Adrenal gland (tissue), 12 donors: ENCODE measurements around the gene BLM. TPM values are rescaled to one million over a fixed set of nuclear protein-coding genes. Genes with fewer than 3 reads are reported as not detected.
A peak's percentile ranks its signal among the peaks of the same experiment; 100 is the strongest.

Experiments used
- DNase-seq, 7 donors: peaks; one replicate each; pipeline ENCODE4 v3.0.0-alpha.2; 2019 to 2020
- H3K27ac ChIP-seq, 5 donors: fragments of 200-600 bp; sonication (generic) in 4 of 5; 1 replicate in 3 of 5; 2 replicates in 2 of 5; pipeline versions ENCODE4 v1.5.1 to v1.8.0; 2016 to 2020; ENCODE audit warnings: mild to moderate bottlenecking in 1 of 5
- H3K27me3 ChIP-seq: fragments of 200-600 bp; 2 replicates; pipeline ENCODE4 v1.8.0; 2021
- H3K36me3 ChIP-seq, 2 donors: fragments of 200-600 bp; replicated peaks in 1 of 2; 1 replicate in 1 of 2; 2 replicates in 1 of 2; pipeline versions ENCODE4 v1.5.1 to v1.8.0; 2018 to 2022
- H3K4me1 ChIP-seq, 2 donors: fragments of 200-600 bp; replicated peaks in 1 of 2; 1 replicate in 1 of 2; 2 replicates in 1 of 2; pipeline versions ENCODE4 v1.5.1 to v1.8.0; 2018 to 2021
- H3K4me3 ChIP-seq, 4 donors: fragments of 200-600 bp; sonication (generic) in 3 of 4; one replicate each; pipeline ENCODE4 v1.5.1; 2016 to 2018
- H3K9me3 ChIP-seq, 3 donors: fragments of 200-600 bp; sonication (generic) in 1 of 3; replicated peaks in 1 of 3; 1 replicate in 2 of 3; 2 replicates in 1 of 3; pipeline versions ENCODE4 v1.5.1 to v1.8.0; 2016 to 2021
- POLR2A ChIP-seq, 2 donors: fragments of 450-650 bp; IDR thresholded peaks; one replicate each; pipeline ENCODE4 v1.6.1; 2017; ENCODE audit warnings: antibody characterized with exemption in 2 of 2, mild to moderate bottlenecking in 2 of 2, moderate library complexity in 1 of 2
- WGBS, 4 donors: extraction: QIAGEN DNeasy Blood & Tissue Kit in 2 of 4; methylation state at CpG; one replicate each; pipeline versions ENCODE4 v1.1.5 to v1.1.7; 2013 to 2017; 5-methylcytosine and 5-hydroxymethylcytosine counted together
- intact Hi-C, 2 donors: fragments of 100-400 bp; cut with DNase I; formaldehyde crosslinking; loops; one replicate each; pipeline versions ENCODE4 v1.14.1 to v1.15.0; 2022 to 2023
- polyA plus RNA-seq, 3 donors: library from polyadenylated mRNA; stranded (reverse); fragments of 200-250 nt in 2 of 3; fragments of 350-450 nt in 1 of 3; fragmentation: Illumina TruSeq in 1 of 3; extraction: RNeasy Lipid Tissue Mini Kit (QIAGEN cat#74804) in 1 of 3; gene quantifications; one replicate each; pipeline ENCODE4 v1.2.3, GENCODE V29; 2013 to 2014
- total RNA-seq, 9 donors: library from RNA; depleted of rRNA in 4 of 9; stranded (reverse); fragments of >200 nt in 4 of 9; fragments of 120-200 nt in 1 of 9; fragmentation: NEBNext Ultra II Directional in 1 of 9; extraction: Animal tissue kit (Norgen Biotek cat#: 25700) in 1 of 9; gene quantifications; one replicate each; pipeline versions ENCODE4 v1.1.0 to v1.2.4, GENCODE V29; 2013 to 2023
- TF ChIP-seq, protein P1 (sequence below), 6 experiments: fragments of 450-650 bp in 4 of 6; fragments of 200-600 bp in 2 of 6; sonication (generic) in 1 of 6; IDR thresholded peaks; 1 replicate in 5 of 6; 2 replicates in 1 of 6; pipeline versions ENCODE4 v1.5.1 to v1.8.0; 2016 to 2021; ENCODE audit warnings: antibody characterized with exemption in 6 of 6, mild to moderate bottlenecking in 2 of 6, moderate library complexity in 1 of 6
- donor health status: healthy with polysubstance abuse.
- donor health status: Bipolar disorder and iron deficiency.
- donor health status: DM: yes; HTN: yes; CAD: no.
- donor health status: DM: no; HTN: no; CAD: no.
- donor health status: DM: no; HTN: no; CAD: no.
- donor health status: DM: yes; HTN: yes; CAD: no.

The BLM gene
- total and polyA plus RNA-seq, 12 donors, result 0.24 to 6.8 (median 1.3) TPM

DNA sequence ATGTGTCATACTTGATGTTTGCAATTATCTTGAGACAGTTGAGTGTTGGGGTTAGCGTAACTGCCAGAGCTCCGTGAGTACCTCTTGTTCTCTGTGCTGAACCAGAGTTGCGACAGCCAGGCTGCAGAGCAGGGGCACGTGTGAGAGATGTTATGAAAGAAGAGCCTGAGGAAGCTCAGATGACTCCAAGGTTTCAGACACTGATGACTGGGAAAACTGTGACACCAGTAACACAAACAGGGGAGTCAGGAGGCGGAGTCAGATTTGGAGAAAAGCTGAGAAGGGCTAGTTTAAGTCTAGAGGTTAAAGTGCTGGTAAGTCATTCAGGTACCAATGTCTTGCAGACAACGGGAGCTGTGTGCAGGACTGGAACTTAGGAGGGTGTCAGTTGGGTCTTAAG is 45.0 kb downstream of the BLM start:
- Histone ChIP-seq H3K4me1 (peaks cover 0 to 6% of the 10 kb centered on the region in 2 donors), H3K27ac (peak overlapping the region in 3 of 5 donors; percentile 35 to 76 (median 38)), H3K36me3 (no peaks in the 10 kb centered on the region), H3K9me3 (no peaks in the 10 kb centered on the region), H3K4me3 (no peak overlapping the region), H3K27me3 (no peaks in the 10 kb centered on the region)
- WGBS, 4 donors, result 50 to 60% (median 53%) methylated on average over 6 of the region's 6 CpGs
- peak; percentile 49 to 89 (median 78) for DNase-seq
- intact Hi-C loops, result no loop called here
- TF ChIP-seq POLR2A (IDR thresholded peaks at IDR 0.05), result no peak
- TF ChIP-seq, protein P1, sequence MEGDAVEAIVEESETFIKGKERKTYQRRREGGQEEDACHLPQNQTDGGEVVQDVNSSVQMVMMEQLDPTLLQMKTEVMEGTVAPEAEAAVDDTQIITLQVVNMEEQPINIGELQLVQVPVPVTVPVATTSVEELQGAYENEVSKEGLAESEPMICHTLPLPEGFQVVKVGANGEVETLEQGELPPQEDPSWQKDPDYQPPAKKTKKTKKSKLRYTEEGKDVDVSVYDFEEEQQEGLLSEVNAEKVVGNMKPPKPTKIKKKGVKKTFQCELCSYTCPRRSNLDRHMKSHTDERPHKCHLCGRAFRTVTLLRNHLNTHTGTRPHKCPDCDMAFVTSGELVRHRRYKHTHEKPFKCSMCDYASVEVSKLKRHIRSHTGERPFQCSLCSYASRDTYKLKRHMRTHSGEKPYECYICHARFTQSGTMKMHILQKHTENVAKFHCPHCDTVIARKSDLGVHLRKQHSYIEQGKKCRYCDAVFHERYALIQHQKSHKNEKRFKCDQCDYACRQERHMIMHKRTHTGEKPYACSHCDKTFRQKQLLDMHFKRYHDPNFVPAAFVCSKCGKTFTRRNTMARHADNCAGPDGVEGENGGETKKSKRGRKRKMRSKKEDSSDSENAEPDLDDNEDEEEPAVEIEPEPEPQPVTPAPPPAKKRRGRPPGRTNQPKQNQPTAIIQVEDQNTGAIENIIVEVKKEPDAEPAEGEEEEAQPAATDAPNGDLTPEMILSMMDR (IDR thresholded peaks at IDR 0.05), result no peak

DNA sequence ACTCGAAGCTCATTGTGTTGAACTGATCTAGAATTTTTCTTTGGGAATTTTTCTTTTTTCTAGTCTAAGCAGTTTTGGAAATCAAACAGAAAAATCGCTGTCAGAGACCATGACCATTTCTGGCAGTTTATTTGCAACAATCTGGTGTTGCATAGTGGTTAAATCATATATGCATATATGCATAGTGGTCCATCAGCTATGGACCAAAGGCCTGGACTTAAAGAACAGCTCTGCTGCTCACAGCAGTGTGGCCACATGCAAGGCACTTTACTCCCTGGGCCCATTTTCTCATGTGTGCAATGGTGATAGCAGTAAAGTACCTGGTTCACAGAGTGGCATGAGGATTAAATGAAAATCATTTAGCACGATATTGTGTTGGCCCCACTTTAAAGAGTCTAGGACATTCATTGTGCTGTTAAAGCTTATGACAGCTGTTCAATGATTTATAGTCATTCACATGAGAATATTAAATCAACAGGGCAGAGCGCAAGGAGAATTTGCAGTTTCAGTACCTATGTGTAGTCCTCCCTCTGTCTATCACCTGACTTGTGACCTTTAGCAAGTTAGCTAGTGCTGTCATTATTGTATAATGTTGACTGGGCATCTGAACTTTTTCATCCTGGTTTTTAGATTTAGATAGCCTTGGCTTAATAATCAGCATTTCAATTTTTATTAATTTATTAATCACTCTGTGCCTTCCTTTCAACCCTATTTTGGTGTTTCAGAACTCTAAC is 46.4 kb downstream of the BLM start:
- Histone ChIP-seq H3K27me3 (no peaks in the 10 kb centered on the region), H3K4me3 (no peak overlapping the region), H3K27ac (peak overlapping the region in 1 of 5 donors; percentile 1), H3K36me3 (no peaks in the 10 kb centered on the region), H3K9me3 (no peaks in the 10 kb centered on the region), H3K4me1 (peaks cover 0 to 6% of the 10 kb centered on the region in 2 donors)
- TF ChIP-seq, protein P1 (IDR thresholded peaks at IDR 0.05), result no peak
- WGBS, 4 donors, result 82 to 88% (median 86%) methylated on average over 4 of the region's 4 CpGs
- no peak for DNase-seq
- intact Hi-C loops, result no loop called here

DNA sequence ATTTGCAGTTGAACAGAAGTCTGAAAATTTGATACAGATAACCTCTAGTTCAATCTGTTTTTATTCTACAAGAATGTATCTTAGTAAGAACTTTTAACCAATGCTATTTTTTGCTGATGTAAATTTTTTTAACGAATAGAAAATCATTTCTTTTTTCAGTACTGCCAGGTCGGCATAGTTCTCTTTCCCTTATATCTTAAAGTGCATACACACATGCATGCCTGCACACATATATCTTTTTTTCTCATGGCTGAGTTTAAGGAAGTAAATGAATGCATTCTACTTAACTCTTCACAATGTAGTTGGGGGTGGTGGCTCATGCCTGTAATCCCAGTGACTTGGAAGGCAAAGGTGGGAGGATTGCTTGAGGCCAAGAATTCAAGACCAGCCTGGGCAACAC is 48.4 kb downstream of the BLM start:
- WGBS, 4 donors, result 73 to 90% (median 85%) methylated on average over 2 of the region's 2 CpGs
- Histone ChIP-seq H3K4me1 (peaks cover 0 to 6% of the 10 kb centered on the region in 2 donors), H3K9me3 (no peaks in the 10 kb centered on the region), H3K27ac (no peak overlapping the region), H3K36me3 (no peaks in the 10 kb centered on the region), H3K27me3 (no peaks in the 10 kb centered on the region), H3K4me3 (no peak overlapping the region)
- TF ChIP-seq POLR2A (IDR thresholded peaks at IDR 0.05), result no peak
- TF ChIP-seq, protein P1 (IDR thresholded peaks at IDR 0.05), result no peak
- DNase-seq, result no peak
- intact Hi-C loops, result no loop called here

DNA sequence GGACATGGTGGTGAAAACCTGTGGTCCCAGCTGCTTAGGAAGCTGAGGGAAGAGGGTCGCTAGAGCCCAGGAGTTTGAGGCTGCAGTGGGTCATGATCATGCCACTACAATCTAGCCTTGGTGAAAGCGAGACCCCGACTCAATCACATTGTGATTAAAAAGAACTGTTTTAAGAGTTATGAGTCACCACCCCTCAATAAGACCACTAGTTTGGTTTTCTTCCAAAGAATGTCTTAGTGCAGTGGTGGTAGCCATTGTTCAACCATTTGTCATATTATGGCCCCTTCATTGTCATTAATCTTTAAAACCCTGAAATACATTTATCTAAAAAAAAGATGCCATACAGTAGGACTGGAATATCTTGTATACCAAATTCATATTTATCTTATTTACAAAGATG is 48.8 kb downstream of the BLM start:
- no peaks in the 10 kb centered on the region for H3K36me3 ChIP-seq
- H3K9me3 ChIP-seq, result no peaks in the 10 kb centered on the region
- H3K27ac ChIP-seq, result no peak overlapping the region
- H3K4me3 ChIP-seq, result no peak overlapping the region
- no peak for TF ChIP-seq POLR2A (IDR thresholded peaks at IDR 0.05)
- TF ChIP-seq, protein P1 (IDR thresholded peaks at IDR 0.05), result no peak
- 85 to 98% (median 97%) methylated on average over 3 of the region's 3 CpGs for WGBS, 4 donors
- H3K4me1 ChIP-seq, result peaks cover 0 to 6% of the 10 kb centered on the region in 2 donors
- intact Hi-C loops, result no loop called here
- DNase-seq, result no peak
- H3K27me3 ChIP-seq, result no peaks in the 10 kb centered on the region
